GM12878 (cell line): ENCODE results near the gene RPSA. TPM values are rescaled to one million over a fixed set of nuclear protein-coding genes. Genes with fewer than 3 reads are reported as not detected.

Experiments used
- ATAC-seq: fragments of 200-7000 bp; cut with Tn5 transposase; 3 replicates; pipeline ENCODE4 v1.9.1; 2020; ENCODE audit warnings: mild to moderate bottlenecking, moderate library complexity
- BruUV-seq: library from RNA; stranded (reverse); fragments of 400-500 nt; replicated peaks from 2 replicates; lab custom pipeline; 2021; lab: Mats Ljungman, UMichigan
- CTCF ChIA-PET: fragments of 300-600 bp; sonication (Branson Sonifier 250); formaldehyde crosslinking; extraction: SDS; loops from one replicate; lab custom pipeline; 2021; ENCODE audit warnings: inconsistent platforms; lab: Yijun Ruan, JAX
- POLR2A ChIA-PET: fragments of 350-600 bp; formaldehyde crosslinking; extraction: SDS; loops from one replicate; lab custom pipeline; 2021; ENCODE audit warnings: inconsistent platforms; lab: Charles Lee
- RAD21 ChIA-PET: fragments of 300-600 bp; sonication (Branson Sonifier 250); formaldehyde crosslinking; loops from one replicate; lab custom pipeline; 2023; ENCODE audit warnings: antibody characterized with exemption; ENCODE audit not compliant: unreplicated experiment; lab: Charles Lee
- SMC1A ChIA-PET: fragments of 300-600 bp; sonication (Branson Sonifier 250); formaldehyde crosslinking; loops from one replicate; lab custom pipeline; 2023; ENCODE audit not compliant: unreplicated experiment, uncharacterized antibody; lab: Charles Lee
- DNase-seq: peaks from one replicate; pipeline ENCODE4 v3.0.0-alpha.2; 2011; ENCODE audit warnings: low read depth, low spot score
- FAIRE-seq: peaks from 3 replicates; lab custom pipeline; 2011; peaks lifted over from hg19 to GRCh38; lab: Jason Lieb, UNC
- H2AFZ ChIP-seq: 2 replicates; pipeline ENCODE4 v1.6.0; 2011; ENCODE audit warnings: low read depth, low read length, control low read depth; ENCODE audit not compliant: control insufficient read depth
- H3K27ac ChIP-seq: 2 replicates; pipeline ENCODE4 v1.5.1; 2011; ENCODE audit warnings: control low read depth; ENCODE audit not compliant: control insufficient read depth, insufficient read depth
- H3K27me3 ChIP-seq, 2 experiments: replicated peaks in 1 of 2; 2 replicates each; pipeline versions ENCODE4 v1.6.0 to v1.6.1; 2011; ENCODE audit warnings: low read length in 1 of 2; ENCODE audit not compliant: control insufficient read depth in 2 of 2, insufficient read depth in 2 of 2
- H3K36me3 ChIP-seq, 2 experiments: 2 replicates each; pipeline ENCODE4 v1.5.1; 2011; ENCODE audit warnings: low read length in 1 of 2; ENCODE audit not compliant: control insufficient read depth in 2 of 2, insufficient read depth in 2 of 2
- H3K4me1 ChIP-seq: 2 replicates; pipeline ENCODE4 v1.6.1; 2011; ENCODE audit warnings: mild to moderate bottlenecking, low read length, moderate library complexity, mixed read lengths; ENCODE audit not compliant: control insufficient read depth, insufficient read depth
- H3K4me2 ChIP-seq: 2 replicates; pipeline ENCODE4 v1.6.0; 2011; ENCODE audit warnings: control low read depth; ENCODE audit not compliant: control insufficient read depth, insufficient read depth
- H3K4me3 ChIP-seq: fragments of 200-600 bp; sonication (generic); 2 replicates; pipeline ENCODE4 v1.5.1; 2016
- H3K79me2 ChIP-seq: 2 replicates; pipeline ENCODE4 v1.6.0; 2011; ENCODE audit warnings: low read length; ENCODE audit not compliant: control insufficient read depth, insufficient read depth
- H3K9ac ChIP-seq: 2 replicates; pipeline ENCODE4 v1.8.0; 2011; ENCODE audit warnings: low read length, control low read depth, mixed read lengths; ENCODE audit not compliant: control insufficient read depth, insufficient read depth
- H3K9me3 ChIP-seq: replicated peaks from 3 replicates; pipeline ENCODE4 v1.5.1; 2011; ENCODE audit warnings: mild to moderate bottlenecking, low read length; ENCODE audit not compliant: control insufficient read depth, insufficient read depth
- H4K20me1 ChIP-seq: 2 replicates; pipeline ENCODE4 v1.6.0; 2011; ENCODE audit not compliant: control insufficient read depth, insufficient read depth
- BACH1 ChIP-seq: fragments of 450-650 bp; IDR thresholded peaks from 2 replicates; pipeline ENCODE4 v1.6.1; 2017; ENCODE audit warnings: mild to moderate bottlenecking, borderline replicate concordance
- BCL11A ChIP-seq: IDR thresholded peaks from 2 replicates; pipeline ENCODE4 v1.6.1; 2011; ENCODE audit warnings: low read depth, low read length
- EED ChIP-seq: sonication (generic); IDR thresholded peaks from 2 replicates; pipeline ENCODE4 v1.6.1; 2016; ENCODE audit warnings: antibody characterized with exemption, low read depth
- EGR1 ChIP-seq, 2 experiments: IDR thresholded peaks; 1 replicate in 1 of 2; 2 replicates in 1 of 2; pipeline ENCODE4 v1.6.1; 2011 to 2012; ENCODE audit warnings: low read depth in 2 of 2, low read length in 2 of 2, borderline replicate concordance in 1 of 2, mild to moderate bottlenecking in 1 of 2, moderate library complexity in 1 of 2
- NKRF ChIP-seq: fragments of 450-650 bp; conservative IDR thresholded peaks from 2 replicates; pipeline ENCODE4 v1.6.1; 2017; ENCODE audit warnings: mild to moderate bottlenecking, moderate library complexity
- WGBS: methylation state at CpG from one replicate; pipeline ENCODE4 v1.1.6; 2016; ENCODE audit warnings: low lambda C conversion rate; ENCODE audit not compliant: insufficient replicate concordance, insufficient coverage; ENCODE audit errors: missing lambda C conversion rate; 5-methylcytosine and 5-hydroxymethylcytosine counted together
- in situ Hi-C: fragments of 300-500 bp; cut with MboI; formaldehyde crosslinking; loops from 9 replicates; pipeline ENCODE4 v1.14.3; 2018; ENCODE audit warnings: mixed read lengths
- intact Hi-C: fragments of 100-400 bp; cut with micrococcal nuclease; formaldehyde crosslinking; loops from one replicate; pipeline ENCODE4 v1.14.2; 2022; ENCODE audit not compliant: unreplicated experiment
- polyA plus RNA-seq, 11 experiments: library from polyadenylated mRNA; depleted of rRNA in 4 of 11; unstranded in 6 of 11; stranded (reverse) in 5 of 11; fragments of >200 nt; fragmentation: Nextera tagmentation in 4 of 11; fragmentation: Illumina TruSeq in 1 of 11; extraction: Ambion mirVana in 4 of 11; extraction: Trizol in 1 of 11; gene quantifications; 1 replicate in 1 of 11; 2 replicates in 10 of 11; pipeline versions ENCODE4 v1.2.1 to v1.2.3, GENCODE V29; 2011 to 2016; ENCODE audit warnings: inconsistent platforms in 2 of 11, missing spikeins in 2 of 11, low read depth in 1 of 11
- total RNA-seq, 4 experiments: library from RNA; depleted of rRNA in 3 of 4; stranded (reverse); fragments of >200 nt in 3 of 4; fragmentation: Illumina TruSeq in 1 of 4; extraction: Trizol in 1 of 4; gene quantifications; 2 replicates each; pipeline versions ENCODE4 v1.2.1 to v1.2.3, GENCODE V29; 2013 to 2021
- TF ChIP-seq, protein P1 (sequence below): IDR thresholded peaks from 2 replicates; pipeline ENCODE4 v1.6.1; 2012; ENCODE audit warnings: improper control_type of control experiment, low read depth, low read length; ENCODE audit not compliant: insufficient replicate concordance
- TF ChIP-seq, protein P2 (sequence below): fragments of 450-650 bp; IDR thresholded peaks from 2 replicates; pipeline ENCODE4 v1.6.1; 2017; ENCODE audit warnings: mild to moderate bottlenecking

RPSA gene
- total and polyA plus RNA-seq, 10 of the 15 experiments (the other 5 are each of a cell fraction or from before 2014, with no cell fraction given): 1,012 to 5,036 (median 3,460) TPM

DNA sequence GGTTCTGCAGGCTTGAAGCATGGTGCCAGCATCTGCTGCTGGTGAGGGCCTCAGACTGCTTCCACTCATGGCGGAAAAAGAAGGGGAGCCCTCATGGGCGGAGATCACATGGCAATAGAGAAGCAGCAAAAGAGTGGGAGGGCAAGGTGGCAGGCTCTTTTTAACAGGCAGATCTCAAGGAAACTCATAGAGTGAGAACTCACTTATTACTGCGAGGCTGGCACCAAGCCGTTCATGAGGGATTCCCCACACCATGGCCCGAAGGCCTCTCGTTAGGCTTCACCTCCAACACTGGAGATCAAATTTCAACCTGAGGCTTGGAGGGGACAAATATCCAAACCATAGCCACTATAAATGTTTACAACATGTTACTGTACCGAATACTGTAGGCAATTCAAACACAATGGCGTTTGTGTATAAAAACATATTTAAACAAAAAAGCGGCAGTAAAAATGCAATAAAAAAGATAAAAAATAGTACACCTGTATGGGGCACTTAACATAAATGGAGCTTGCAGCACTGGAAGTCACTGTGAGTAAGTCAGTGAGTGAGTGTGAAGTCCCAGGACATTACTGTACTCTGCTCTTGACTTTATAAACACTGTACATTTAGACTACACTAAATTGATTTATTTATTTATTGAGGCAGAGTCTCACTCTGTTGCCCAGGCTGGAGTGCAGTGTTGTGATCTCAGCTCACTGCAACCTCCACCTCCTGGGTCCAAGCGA lies 42.1 kb downstream of the RPSA start (continued):
- TF ChIP-seq, protein P1, sequence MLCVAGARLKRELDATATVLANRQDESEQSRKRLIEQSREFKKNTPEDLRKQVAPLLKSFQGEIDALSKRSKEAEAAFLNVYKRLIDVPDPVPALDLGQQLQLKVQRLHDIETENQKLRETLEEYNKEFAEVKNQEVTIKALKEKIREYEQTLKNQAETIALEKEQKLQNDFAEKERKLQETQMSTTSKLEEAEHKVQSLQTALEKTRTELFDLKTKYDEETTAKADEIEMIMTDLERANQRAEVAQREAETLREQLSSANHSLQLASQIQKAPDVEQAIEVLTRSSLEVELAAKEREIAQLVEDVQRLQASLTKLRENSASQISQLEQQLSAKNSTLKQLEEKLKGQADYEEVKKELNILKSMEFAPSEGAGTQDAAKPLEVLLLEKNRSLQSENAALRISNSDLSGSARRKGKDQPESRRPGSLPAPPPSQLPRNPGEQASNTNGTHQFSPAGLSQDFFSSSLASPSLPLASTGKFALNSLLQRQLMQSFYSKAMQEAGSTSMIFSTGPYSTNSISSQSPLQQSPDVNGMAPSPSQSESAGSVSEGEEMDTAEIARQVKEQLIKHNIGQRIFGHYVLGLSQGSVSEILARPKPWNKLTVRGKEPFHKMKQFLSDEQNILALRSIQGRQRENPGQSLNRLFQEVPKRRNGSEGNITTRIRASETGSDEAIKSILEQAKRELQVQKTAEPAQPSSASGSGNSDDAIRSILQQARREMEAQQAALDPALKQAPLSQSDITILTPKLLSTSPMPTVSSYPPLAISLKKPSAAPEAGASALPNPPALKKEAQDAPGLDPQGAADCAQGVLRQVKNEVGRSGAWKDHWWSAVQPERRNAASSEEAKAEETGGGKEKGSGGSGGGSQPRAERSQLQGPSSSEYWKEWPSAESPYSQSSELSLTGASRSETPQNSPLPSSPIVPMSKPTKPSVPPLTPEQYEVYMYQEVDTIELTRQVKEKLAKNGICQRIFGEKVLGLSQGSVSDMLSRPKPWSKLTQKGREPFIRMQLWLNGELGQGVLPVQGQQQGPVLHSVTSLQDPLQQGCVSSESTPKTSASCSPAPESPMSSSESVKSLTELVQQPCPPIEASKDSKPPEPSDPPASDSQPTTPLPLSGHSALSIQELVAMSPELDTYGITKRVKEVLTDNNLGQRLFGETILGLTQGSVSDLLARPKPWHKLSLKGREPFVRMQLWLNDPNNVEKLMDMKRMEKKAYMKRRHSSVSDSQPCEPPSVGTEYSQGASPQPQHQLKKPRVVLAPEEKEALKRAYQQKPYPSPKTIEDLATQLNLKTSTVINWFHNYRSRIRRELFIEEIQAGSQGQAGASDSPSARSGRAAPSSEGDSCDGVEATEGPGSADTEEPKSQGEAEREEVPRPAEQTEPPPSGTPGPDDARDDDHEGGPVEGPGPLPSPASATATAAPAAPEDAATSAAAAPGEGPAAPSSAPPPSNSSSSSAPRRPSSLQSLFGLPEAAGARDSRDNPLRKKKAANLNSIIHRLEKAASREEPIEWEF: no peak
- TF ChIP-seq, all 136 proteins: peak for 0

GRCh38 chr3:39449796-39450195 lies 43.3 kb downstream of the RPSA start:
- ATAC-seq: no peak
- Histone ChIP-seq H3K36me3 (no peaks in the 10 kb centered on the region), H3K4me2 (no peak overlapping the region), H3K27ac (no peak overlapping the region), H3K79me2 (no peaks in the 10 kb centered on the region), H3K4me1 (no peaks in the 10 kb centered on the region), H3K9ac (no peak overlapping the region), H3K4me3 (no peak overlapping the region), H2AFZ (no peak overlapping the region), H4K20me1 (no peaks in the 10 kb centered on the region)
- ChIA-PET CTCF (interaction anchor here (0.6 to 0.7 kb wide), 2 partner anchors 63 to 1088 kb away, joined by 3 read pairs; no protein-coding TSS in a partner anchor), RAD21 (no interaction called here)
- BruUV-seq: no TSS peak
- WGBS: 77% methylated on average over 3 of the region's 3 CpGs
- intact Hi-C loops (loop anchor here (10.0 kb wide), 1 partner anchor 725 kb away; no protein-coding TSS in a partner anchor), in situ Hi-C loops (no loop called here)
- TF ChIP-seq BACH1 (no peak), EGR1 (IDR thresholded peaks at IDR 0.05; ENCODE audit: borderline replicate concordance in 1 of 2, low read depth in 2 of 2, low read length in 2 of 2) (no peak), BCL11A (no peak), EED (no peak), NKRF (no peak)
- TF ChIP-seq, protein P2, sequence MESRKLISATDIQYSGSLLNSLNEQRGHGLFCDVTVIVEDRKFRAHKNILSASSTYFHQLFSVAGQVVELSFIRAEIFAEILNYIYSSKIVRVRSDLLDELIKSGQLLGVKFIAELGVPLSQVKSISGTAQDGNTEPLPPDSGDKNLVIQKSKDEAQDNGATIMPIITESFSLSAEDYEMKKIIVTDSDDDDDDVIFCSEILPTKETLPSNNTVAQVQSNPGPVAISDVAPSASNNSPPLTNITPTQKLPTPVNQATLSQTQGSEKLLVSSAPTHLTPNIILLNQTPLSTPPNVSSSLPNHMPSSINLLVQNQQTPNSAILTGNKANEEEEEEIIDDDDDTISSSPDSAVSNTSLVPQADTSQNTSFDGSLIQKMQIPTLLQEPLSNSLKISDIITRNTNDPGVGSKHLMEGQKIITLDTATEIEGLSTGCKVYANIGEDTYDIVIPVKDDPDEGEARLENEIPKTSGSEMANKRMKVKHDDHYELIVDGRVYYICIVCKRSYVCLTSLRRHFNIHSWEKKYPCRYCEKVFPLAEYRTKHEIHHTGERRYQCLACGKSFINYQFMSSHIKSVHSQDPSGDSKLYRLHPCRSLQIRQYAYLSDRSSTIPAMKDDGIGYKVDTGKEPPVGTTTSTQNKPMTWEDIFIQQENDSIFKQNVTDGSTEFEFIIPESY: no peak
- TF ChIP-seq, all 136 proteins: peak for 0
- ChIA-PET POLR2A (no interaction called here), SMC1A (interaction anchor here (1.3 kb wide), 1 partner anchor 25 kb away, joined by 3 read pairs; no protein-coding TSS in a partner anchor)
- H3K9me3 ChIP-seq: no peaks in the 10 kb centered on the region
- no peak for DNase-seq
- no peaks in the 10 kb centered on the region; a peak in 1 of 4 replicates for H3K27me3 ChIP-seq
- no peak for FAIRE-seq
